ENCODE measurements around the gene SORCS2. TPM values are rescaled to one million over a fixed set of nuclear protein-coding genes. Genes with fewer than 3 reads are reported as not detected.

Gene SORCS2
- total and polyA plus RNA-seq, 2 of the 8 experiments (the other 6 are each of a cell fraction or from before 2014, with no cell fraction given), result 0.36 to 1.8 TPM

DNA sequence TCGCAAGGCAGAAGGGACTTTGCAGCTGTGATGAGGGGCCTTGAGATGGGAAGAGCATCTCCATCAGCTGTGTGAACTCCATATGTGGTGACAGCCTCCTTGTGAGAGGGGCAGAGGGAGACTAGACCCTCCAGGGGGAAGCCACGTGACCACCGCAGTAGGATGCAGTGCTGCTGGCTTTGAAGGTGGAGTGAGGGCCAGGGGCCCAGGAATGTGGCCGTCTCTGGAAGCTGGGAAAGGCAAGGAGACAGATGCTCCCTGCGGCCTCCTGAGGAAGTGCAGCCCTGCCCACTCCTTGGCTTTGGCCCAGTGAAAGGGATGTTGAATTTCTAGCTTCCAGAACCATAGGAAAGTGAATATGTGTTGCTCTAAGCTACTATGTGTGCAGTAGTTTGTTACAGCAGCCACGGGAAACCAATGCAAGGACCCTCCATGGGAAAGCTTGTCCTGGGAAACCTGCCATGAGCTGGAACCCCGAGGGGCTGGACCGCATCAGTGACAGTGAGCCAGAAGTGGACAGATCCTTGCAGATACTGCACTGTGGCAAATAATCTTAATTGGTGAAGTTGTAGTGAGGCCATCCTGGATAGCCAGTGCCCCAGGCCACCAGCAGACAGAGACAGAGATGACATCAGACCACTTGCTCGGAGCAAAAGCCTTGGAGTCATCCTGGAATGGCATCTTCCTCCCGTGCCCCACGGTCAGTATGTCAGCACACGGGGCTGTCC lies 35.4 kb upstream of the SORCS2 start:
- no peak overlapping the region for H4K91ac ChIP-seq (replicated peaks; ENCODE audit: insufficient read length, low read length)
- H2AFZ ChIP-seq (ENCODE audit: low read length), result no peak overlapping the region
- H3K27me3 ChIP-seq (replicated peaks in 1 of 4; ENCODE audit: control insufficient read depth in 3 of 4, extremely low read depth in 1 of 4, insufficient read depth in 3 of 4, low read length in 3 of 4), result 0 out of 7 replicates have a peak, but pooled peaks cover 0 to 2% (median 0%) of the 10 kb centered on the region in 4 experiments
- H2BK20ac ChIP-seq (ENCODE audit: low read length), result no peak overlapping the region
- no peak overlapping the region for H2AK5ac ChIP-seq (ENCODE audit: low read depth, low read length)
- no peak overlapping the region for H3K18ac ChIP-seq (ENCODE audit: extremely low read depth, low read length)
- no peaks in the 10 kb centered on the region for H3K36me3 ChIP-seq (ENCODE audit: control insufficient read depth in 2 of 4, insufficient read depth in 4 of 4, low read length in 3 of 4)
- CTCF ChIA-PET (ENCODE audit: partially characterized antibody), result interaction anchor here (0.7 to 2.3 kb wide), 25 partner anchors 9 to 467 kb away, joined by 3 to 12 read pairs (median 4); partner anchors contain the start of gene SORCS2
- H2BK5ac ChIP-seq (ENCODE audit: low read depth, low read length), result no peak overlapping the region
- no peak overlapping the region for H3K27ac ChIP-seq (ENCODE audit: low read depth, low read length)
- DNase-seq (ENCODE audit: low read depth in 1 of 2, low spot score in 2 of 2), result peak in 1 of 2 experiments; percentile 67
- H3K9ac ChIP-seq (replicated peaks in 1 of 4; ENCODE audit: extremely low read depth in 1 of 4, low read depth in 3 of 4, low read length in 3 of 4), result no peak overlapping the region
- no peaks in the 10 kb centered on the region for H4K20me1 ChIP-seq (replicated peaks in 1 of 2; ENCODE audit: control insufficient read depth in 1 of 2, insufficient read depth in 2 of 2, low read length in 2 of 2)
- H3K4me1 ChIP-seq (replicated peaks in 1 of 4; ENCODE audit: control insufficient read depth in 3 of 4, insufficient read depth in 4 of 4, low read length in 3 of 4), result no peaks in the 10 kb centered on the region; a peak in 2 of 7 replicates
- no peaks in the 10 kb centered on the region for H3K79me2 ChIP-seq (ENCODE audit: control insufficient read depth in 1 of 2, insufficient read depth in 2 of 2, low read length in 2 of 2)
- H3K23ac ChIP-seq (ENCODE audit: insufficient read length), result no peak overlapping the region
- no peak overlapping the region for H2BK120ac ChIP-seq (replicated peaks; ENCODE audit: low read depth, low read length)
- H2BK12ac ChIP-seq (ENCODE audit: low read depth, low read length), result no peak overlapping the region
- POLR2A ChIA-PET (ENCODE audit: partially characterized antibody), result no interaction called here
- no peak overlapping the region for H3K14ac ChIP-seq (ENCODE audit: insufficient read length)
- H3K4me3 ChIP-seq (ENCODE audit: extremely low read depth in 1 of 4, insufficient read depth in 2 of 4, low read depth in 3 of 4, low read length in 4 of 4), result no peak overlapping the region
- FAIRE-seq, result peak; percentile 70
- no peak overlapping the region; the same call in 1 of the 2 replicates for H2BK15ac ChIP-seq (ENCODE audit: low read length)
- H3K56ac ChIP-seq (replicated peaks; ENCODE audit: insufficient read length, low read depth, low read length), result no peak overlapping the region
- no peaks in the 10 kb centered on the region for H3K23me2 ChIP-seq (ENCODE audit: low read depth, low read length)
- no peaks in the 10 kb centered on the region for H3K9me3 ChIP-seq (ENCODE audit: insufficient read depth in 2 of 2, low read depth in 1 of 2, low read length in 1 of 2)
- no peak overlapping the region for H3K4ac ChIP-seq (replicated peaks; ENCODE audit: insufficient read length, low read depth, low read length)
- no peak overlapping the region for H3K4me2 ChIP-seq (ENCODE audit: insufficient read depth in 1 of 2, low read depth in 2 of 2, low read length in 2 of 2)
- H4K5ac ChIP-seq (ENCODE audit: insufficient read length, low read depth, low read length), result no peak overlapping the region
- H4K8ac ChIP-seq (ENCODE audit: extremely low read depth, insufficient read depth, low read length), result no peak overlapping the region; the same call in 1 of the 2 replicates
- WGBS, 2 experiments (ENCODE audit: extremely low coverage in 1 of 2, insufficient coverage in 1 of 2, insufficient read length in 1 of 2, insufficient replicate concordance in 2 of 2, low coverage in 1 of 2, low lambda C conversion rate in 2 of 2, missing lambda C conversion rate in 1 of 2), result 75% methylated on average over 12 of the region's 12 CpGs; no CpG with 5 or more reads in 1 of the 2 experiments
- no peaks in the 10 kb centered on the region for H3K79me1 ChIP-seq (ENCODE audit: low read depth, low read length)
- no peak for TF ChIP-seq CBX5 (IDR thresholded peaks at IDR 0.05; ENCODE audit: low read depth, low read length)
- no peak for TF ChIP-seq TAF7 (optimal IDR thresholded peaks at IDR 0.05; ENCODE audit: borderline replicate concordance, low read depth, low read length)
- peak; percentile 43 to 59 for TF ChIP-seq RAD21 (IDR thresholded peaks at IDR 0.05 in 1 of 2, conservative IDR thresholded peaks at IDR 0.05 in 1 of 2; ENCODE audit: low read depth in 2 of 2, low read length in 2 of 2)
- TF ChIP-seq KDM4A (IDR thresholded peaks at IDR 0.05; ENCODE audit: low read depth, low read length, severe bottlenecking), result no peak
- no peak for TF ChIP-seq EGR1 (IDR thresholded peaks at IDR 0.05; ENCODE audit: borderline replicate concordance, low read depth, low read length)
- TF ChIP-seq TAF1 (IDR thresholded peaks at IDR 0.05; ENCODE audit: low read depth, low read length), result no peak
- no peak for TF ChIP-seq ASH2L (IDR thresholded peaks at IDR 0.05; ENCODE audit: low read length)
- TF ChIP-seq, protein P1, sequence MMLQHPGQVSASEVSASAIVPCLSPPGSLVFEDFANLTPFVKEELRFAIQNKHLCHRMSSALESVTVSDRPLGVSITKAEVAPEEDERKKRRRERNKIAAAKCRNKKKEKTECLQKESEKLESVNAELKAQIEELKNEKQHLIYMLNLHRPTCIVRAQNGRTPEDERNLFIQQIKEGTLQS (IDR thresholded peaks at IDR 0.05; ENCODE audit: insufficient read depth, low read depth, low read length), result no peak
- TF ChIP-seq SP1 (IDR thresholded peaks at IDR 0.05; ENCODE audit: low read depth, low read length), result no peak
